ENCODE results near the gene MMP14. TPM values are rescaled to one million over a fixed set of nuclear protein-coding genes. Genes with fewer than 3 reads are reported as not detected.

MMP14 gene
- total and polyA plus RNA-seq, 11 donors = 14.0 to 90.6 (median 24.8) TPM

- H3K27me3 ChIP-seq = no peaks in the 10 kb centered on the region
- no peak for DNase-seq
- ATAC-seq = no peak
- peak overlapping the region in 1 of 12 donors; percentile 69 for H3K27ac ChIP-seq
- TF ChIP-seq POLR2A (IDR thresholded peaks at IDR 0.05) (no peak), CTCF (IDR thresholded peaks at IDR 0.05) (no peak)
- intact Hi-C loops (cut with DNase I) = loop anchor here in 3 of 10 donors (10.0 kb wide), 2 partner anchors 157 to 257 kb away; no protein-coding TSS in a partner anchor
- H3K9me3 ChIP-seq = no peaks in the 10 kb centered on the region
- H3K4me3 ChIP-seq = peak overlapping the region in 1 of 12 donors; percentile 38
- WGBS, 4 donors = 33 to 61% (median 57%) methylated on average over 2 of the region's 2 CpGs
- H3K4me1 ChIP-seq = peaks cover 0 to 36% (median 0%) of the 10 kb centered on the region in 12 donors
- H3K36me3 ChIP-seq = no peaks in the 10 kb centered on the region
Observed at GRCh38 chr14:22811722-22812121, 24.7 kb upstream of the MMP14 start.

GRCh38 chr14:22812744-22813143 lies 23.6 kb upstream of the MMP14 start:
- intact Hi-C loops (cut with DNase I) = loop anchor here in 3 of 10 donors (10.0 kb wide), 2 partner anchors 158 to 258 kb away; no protein-coding TSS in a partner anchor
- ATAC-seq = no peak
- Histone ChIP-seq H3K9me3 (no peaks in the 10 kb centered on the region), H3K36me3 (no peaks in the 10 kb centered on the region), H3K4me1 (peaks cover 0 to 44% (median under 1%) of the 10 kb centered on the region in 12 donors), H3K27me3 (no peaks in the 10 kb centered on the region), H3K4me3 (peak overlapping the region in 1 of 12 donors; percentile 38), H3K27ac (peak overlapping the region in 1 of 12 donors; percentile 69)
- TF ChIP-seq POLR2A (IDR thresholded peaks at IDR 0.05) = no peak
- TF ChIP-seq CTCF (IDR thresholded peaks at IDR 0.05) = no peak
- 79 to 94% (median 88%) methylated on average over 4 of the region's 4 CpGs for WGBS, 4 donors
- no peak for DNase-seq

- Histone ChIP-seq H3K27ac (no peak overlapping the region), H3K4me1 (peaks cover 0 to 42% (median 4%) of the 10 kb centered on the region in 12 donors), H3K27me3 (no peaks in the 10 kb centered on the region), H3K4me3 (peak overlapping the region in 1 of 12 donors; percentile 38), H3K36me3 (no peaks in the 10 kb centered on the region), H3K9me3 (no peaks in the 10 kb centered on the region)
- 76 to 90% (median 82%) methylated on average over 9 of the region's 9 CpGs for WGBS, 4 donors
- ATAC-seq (no peak), DNase-seq (no peak)
- intact Hi-C loops (cut with DNase I) = loop anchor here in 3 of 10 donors (10.0 kb wide), 2 partner anchors 158 to 258 kb away; no protein-coding TSS in a partner anchor
- TF ChIP-seq CTCF (IDR thresholded peaks at IDR 0.05) (no peak), POLR2A (IDR thresholded peaks at IDR 0.05) (no peak)
Observed at GRCh38 chr14:22813145-22813544, 23.2 kb upstream of the MMP14 start.

GRCh38 chr14:22814373-22814772 lies 22.0 kb upstream of the MMP14 start:
- TF ChIP-seq CTCF (IDR thresholded peaks at IDR 0.05) (no peak), POLR2A (IDR thresholded peaks at IDR 0.05) (no peak)
- peak overlapping the region in 4 of 12 donors; percentile 23 to 57 (median 34) for H3K4me3 ChIP-seq
- ATAC-seq = no peak
- intact Hi-C loops (cut with DNase I) = loop anchor here in 3 of 10 donors (10.0 kb wide), 2 partner anchors 160 to 260 kb away; no protein-coding TSS in a partner anchor
- no peaks in the 10 kb centered on the region for H3K27me3 ChIP-seq
- H3K36me3 ChIP-seq = no peaks in the 10 kb centered on the region
- H3K27ac ChIP-seq = peak overlapping the region in 1 of 12 donors; percentile 91
- H3K4me1 ChIP-seq = peaks cover 0 to 45% (median 8%) of the 10 kb centered on the region in 12 donors
- WGBS, 4 donors = 84 to 91% (median 86%) methylated on average over 7 of the region's 7 CpGs
- DNase-seq = no peak
- no peaks in the 10 kb centered on the region for H3K9me3 ChIP-seq

Measured in heart left ventricle (tissue), 16 donors.